OCI-LY3 (cell line): ENCODE data around the gene ASIC4.

Source experiments
- EZH2phosphoT487 ChIP-seq: fragments of 200-600 bp; shearing (Covaris generic); IDR thresholded peaks from 2 replicates; pipeline ENCODE4 v1.6.1; 2018; ENCODE audit warnings: antibody characterized with exemption, mixed run types, low read depth
- TF ChIP-seq, protein P1 (sequence below): fragments of 200-600, 300-600 bp; sonication (generic); IDR thresholded peaks from 2 replicates; pipeline ENCODE4 v1.5.1; 2014; ENCODE audit warnings: antibody characterized with exemption, low read length, low read depth

DNA sequence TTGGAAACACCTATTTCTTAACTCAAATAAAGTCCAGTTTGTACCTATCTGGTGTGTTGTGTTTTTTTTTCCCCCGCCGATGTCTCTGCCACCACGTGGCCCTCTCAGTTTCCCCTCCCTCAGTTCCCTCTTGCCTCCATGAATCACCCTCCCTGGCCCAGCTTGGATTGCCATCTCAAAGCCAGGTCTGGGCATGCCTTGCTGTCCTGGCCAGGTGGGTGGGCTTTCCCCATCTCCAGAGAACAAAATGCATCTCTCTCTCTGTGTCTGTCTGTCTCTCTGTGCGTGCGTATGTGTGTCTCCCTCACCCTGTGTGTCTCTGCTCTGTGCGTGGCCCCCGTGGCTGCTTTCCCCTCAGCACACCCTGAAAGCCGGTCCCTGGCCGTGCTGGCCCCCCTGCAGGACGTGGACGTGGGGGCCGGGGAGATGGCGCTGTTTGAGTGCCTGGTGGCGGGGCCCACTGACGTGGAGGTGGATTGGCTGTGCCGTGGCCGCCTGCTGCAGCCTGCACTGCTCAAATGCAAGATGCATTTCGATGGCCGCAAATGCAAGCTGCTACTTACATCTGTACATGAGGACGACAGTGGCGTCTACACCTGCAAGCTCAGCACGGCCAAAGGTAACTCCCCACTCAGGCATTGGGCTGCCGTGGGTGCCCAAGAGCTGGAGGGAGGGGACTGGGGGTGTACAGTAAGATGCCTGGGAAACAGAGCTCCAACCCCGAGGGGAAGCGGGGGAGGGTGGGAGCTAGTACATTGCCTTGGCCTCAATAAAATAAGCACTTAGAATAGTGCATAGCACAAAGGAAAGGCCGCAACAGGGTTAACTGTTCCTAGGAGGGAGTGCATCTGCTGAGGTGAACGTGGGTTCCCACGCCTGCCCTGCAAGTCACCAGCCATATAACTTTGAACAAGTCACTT, 47.2 kb upstream of the ASIC4 start:
- TF ChIP-seq EZH2phosphoT487: no peak
- TF ChIP-seq, protein P1, sequence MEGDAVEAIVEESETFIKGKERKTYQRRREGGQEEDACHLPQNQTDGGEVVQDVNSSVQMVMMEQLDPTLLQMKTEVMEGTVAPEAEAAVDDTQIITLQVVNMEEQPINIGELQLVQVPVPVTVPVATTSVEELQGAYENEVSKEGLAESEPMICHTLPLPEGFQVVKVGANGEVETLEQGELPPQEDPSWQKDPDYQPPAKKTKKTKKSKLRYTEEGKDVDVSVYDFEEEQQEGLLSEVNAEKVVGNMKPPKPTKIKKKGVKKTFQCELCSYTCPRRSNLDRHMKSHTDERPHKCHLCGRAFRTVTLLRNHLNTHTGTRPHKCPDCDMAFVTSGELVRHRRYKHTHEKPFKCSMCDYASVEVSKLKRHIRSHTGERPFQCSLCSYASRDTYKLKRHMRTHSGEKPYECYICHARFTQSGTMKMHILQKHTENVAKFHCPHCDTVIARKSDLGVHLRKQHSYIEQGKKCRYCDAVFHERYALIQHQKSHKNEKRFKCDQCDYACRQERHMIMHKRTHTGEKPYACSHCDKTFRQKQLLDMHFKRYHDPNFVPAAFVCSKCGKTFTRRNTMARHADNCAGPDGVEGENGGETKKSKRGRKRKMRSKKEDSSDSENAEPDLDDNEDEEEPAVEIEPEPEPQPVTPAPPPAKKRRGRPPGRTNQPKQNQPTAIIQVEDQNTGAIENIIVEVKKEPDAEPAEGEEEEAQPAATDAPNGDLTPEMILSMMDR: no peak
